HL-60 (cell line): ENCODE data around the gene LRP8.
A peak's percentile ranks its signal among the peaks of the same experiment; 100 is the strongest.

Experiments used
- DNase-seq, 2 experiments: peaks; one replicate each; pipeline ENCODE4 v3.0.0-alpha.2; 2010 to 2020; ENCODE audit warnings: low read depth in 1 of 2, low spot score in 1 of 2
- H3K27ac ChIP-seq: fragments of 250-450 bp; sonication (Bioruptor Pico); replicated peaks from 2 replicates; pipeline ENCODE4 v1.5.1; 2020; ENCODE audit warnings: mild to moderate bottlenecking, moderate library complexity
- H3K27me3 ChIP-seq: fragments of 250-450 bp; sonication (Bioruptor Pico); 2 replicates; pipeline ENCODE4 v1.5.1; 2021; ENCODE audit warnings: mild to moderate bottlenecking, moderate library complexity; ENCODE audit not compliant: insufficient read depth, poor library complexity, severe bottlenecking
- H3K4me3 ChIP-seq: replicated peaks from 2 replicates; pipeline ENCODE4 v1.5.1; 2011; ENCODE audit warnings: mild to moderate bottlenecking, control low read depth, low read length; ENCODE audit not compliant: insufficient read depth
- GABPA ChIP-seq: IDR thresholded peaks from 2 replicates; pipeline ENCODE4 v1.6.1; 2012; ENCODE audit warnings: low read depth
- POLR2AphosphoS5 ChIP-seq: IDR thresholded peaks from 2 replicates; pipeline ENCODE4 v1.6.1; 2012; ENCODE audit warnings: low read depth
- SPI1 ChIP-seq: IDR thresholded peaks from 2 replicates; pipeline ENCODE4 v1.6.1; 2012; ENCODE audit warnings: low read depth, mild to moderate bottlenecking, borderline replicate concordance
- TF ChIP-seq, protein P1 (sequence below): IDR thresholded peaks from one replicate; pipeline ENCODE4 v1.5.1; 2011; ENCODE audit warnings: low read length, control low read depth, inconsistent platforms; ENCODE audit not compliant: insufficient read depth
- TF ChIP-seq, protein P2 (sequence below): IDR thresholded peaks from 2 replicates; pipeline ENCODE4 v1.6.1; 2012; ENCODE audit warnings: low read depth; ENCODE audit not compliant: insufficient replicate concordance

Gene LRP8

DNA sequence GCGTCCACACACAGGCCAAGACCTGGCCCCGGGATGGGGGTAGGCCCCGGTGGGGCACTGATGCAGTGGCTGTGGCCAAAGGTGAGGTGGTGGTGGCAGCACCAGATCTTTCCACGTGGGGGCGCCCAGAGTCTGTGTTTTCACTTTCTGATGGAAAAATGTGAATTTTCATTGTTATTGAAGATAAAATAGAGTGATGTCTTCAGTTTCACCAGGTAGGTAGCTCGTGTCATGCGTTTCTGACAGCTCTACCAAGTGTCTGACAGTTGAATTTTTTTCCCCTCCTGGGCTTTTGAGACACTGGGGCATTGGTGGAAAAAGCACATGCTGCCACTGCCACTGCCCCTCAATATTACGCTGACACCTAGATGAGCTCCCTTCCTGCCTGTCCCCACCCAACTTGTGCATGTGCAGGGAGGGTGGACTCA is 49.6 kb downstream of the LRP8 start:
- Histone ChIP-seq H3K4me3 (no peak overlapping the region), H3K27me3 (no peaks in the 10 kb centered on the region), H3K27ac (no peak overlapping the region)
- TF ChIP-seq, protein P1, sequence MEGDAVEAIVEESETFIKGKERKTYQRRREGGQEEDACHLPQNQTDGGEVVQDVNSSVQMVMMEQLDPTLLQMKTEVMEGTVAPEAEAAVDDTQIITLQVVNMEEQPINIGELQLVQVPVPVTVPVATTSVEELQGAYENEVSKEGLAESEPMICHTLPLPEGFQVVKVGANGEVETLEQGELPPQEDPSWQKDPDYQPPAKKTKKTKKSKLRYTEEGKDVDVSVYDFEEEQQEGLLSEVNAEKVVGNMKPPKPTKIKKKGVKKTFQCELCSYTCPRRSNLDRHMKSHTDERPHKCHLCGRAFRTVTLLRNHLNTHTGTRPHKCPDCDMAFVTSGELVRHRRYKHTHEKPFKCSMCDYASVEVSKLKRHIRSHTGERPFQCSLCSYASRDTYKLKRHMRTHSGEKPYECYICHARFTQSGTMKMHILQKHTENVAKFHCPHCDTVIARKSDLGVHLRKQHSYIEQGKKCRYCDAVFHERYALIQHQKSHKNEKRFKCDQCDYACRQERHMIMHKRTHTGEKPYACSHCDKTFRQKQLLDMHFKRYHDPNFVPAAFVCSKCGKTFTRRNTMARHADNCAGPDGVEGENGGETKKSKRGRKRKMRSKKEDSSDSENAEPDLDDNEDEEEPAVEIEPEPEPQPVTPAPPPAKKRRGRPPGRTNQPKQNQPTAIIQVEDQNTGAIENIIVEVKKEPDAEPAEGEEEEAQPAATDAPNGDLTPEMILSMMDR: peak; percentile 73
- TF ChIP-seq GABPA (no peak), SPI1 (no peak), POLR2AphosphoS5 (no peak)
- TF ChIP-seq, protein P2, sequence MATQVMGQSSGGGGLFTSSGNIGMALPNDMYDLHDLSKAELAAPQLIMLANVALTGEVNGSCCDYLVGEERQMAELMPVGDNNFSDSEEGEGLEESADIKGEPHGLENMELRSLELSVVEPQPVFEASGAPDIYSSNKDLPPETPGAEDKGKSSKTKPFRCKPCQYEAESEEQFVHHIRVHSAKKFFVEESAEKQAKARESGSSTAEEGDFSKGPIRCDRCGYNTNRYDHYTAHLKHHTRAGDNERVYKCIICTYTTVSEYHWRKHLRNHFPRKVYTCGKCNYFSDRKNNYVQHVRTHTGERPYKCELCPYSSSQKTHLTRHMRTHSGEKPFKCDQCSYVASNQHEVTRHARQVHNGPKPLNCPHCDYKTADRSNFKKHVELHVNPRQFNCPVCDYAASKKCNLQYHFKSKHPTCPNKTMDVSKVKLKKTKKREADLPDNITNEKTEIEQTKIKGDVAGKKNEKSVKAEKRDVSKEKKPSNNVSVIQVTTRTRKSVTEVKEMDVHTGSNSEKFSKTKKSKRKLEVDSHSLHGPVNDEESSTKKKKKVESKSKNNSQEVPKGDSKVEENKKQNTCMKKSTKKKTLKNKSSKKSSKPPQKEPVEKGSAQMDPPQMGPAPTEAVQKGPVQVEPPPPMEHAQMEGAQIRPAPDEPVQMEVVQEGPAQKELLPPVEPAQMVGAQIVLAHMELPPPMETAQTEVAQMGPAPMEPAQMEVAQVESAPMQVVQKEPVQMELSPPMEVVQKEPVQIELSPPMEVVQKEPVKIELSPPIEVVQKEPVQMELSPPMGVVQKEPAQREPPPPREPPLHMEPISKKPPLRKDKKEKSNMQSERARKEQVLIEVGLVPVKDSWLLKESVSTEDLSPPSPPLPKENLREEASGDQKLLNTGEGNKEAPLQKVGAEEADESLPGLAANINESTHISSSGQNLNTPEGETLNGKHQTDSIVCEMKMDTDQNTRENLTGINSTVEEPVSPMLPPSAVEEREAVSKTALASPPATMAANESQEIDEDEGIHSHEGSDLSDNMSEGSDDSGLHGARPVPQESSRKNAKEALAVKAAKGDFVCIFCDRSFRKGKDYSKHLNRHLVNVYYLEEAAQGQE: no peak
- peak in 1 of 2 experiments; percentile 48 for DNase-seq

DNA sequence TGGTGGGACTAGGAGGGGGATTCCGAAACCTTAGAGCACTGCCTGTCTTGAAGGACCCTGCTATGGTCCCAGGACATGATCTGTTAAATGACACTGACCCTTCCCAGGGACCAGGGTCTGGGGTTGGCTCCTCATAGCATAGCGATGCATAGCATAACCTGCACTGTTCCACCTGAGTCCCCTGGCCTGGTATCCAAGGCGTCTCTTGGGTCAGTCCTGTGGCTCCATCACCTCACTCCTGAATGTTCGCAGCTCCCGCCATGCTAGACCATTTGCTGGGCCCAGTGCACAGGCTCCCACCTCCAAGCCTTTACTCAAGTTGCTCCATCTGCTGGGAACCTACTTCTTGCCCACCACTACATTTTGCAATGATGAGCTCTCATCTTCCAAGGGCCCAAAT is 50.5 kb downstream of the LRP8 start:
- H3K27me3 ChIP-seq: no peaks in the 10 kb centered on the region
- H3K27ac ChIP-seq: no peak overlapping the region
- no peak overlapping the region for H3K4me3 ChIP-seq
- TF ChIP-seq GABPA (no peak), SPI1 (no peak), POLR2AphosphoS5 (no peak)
- TF ChIP-seq, protein P2: no peak
- TF ChIP-seq, protein P1: no peak
- no peak for DNase-seq

DNA sequence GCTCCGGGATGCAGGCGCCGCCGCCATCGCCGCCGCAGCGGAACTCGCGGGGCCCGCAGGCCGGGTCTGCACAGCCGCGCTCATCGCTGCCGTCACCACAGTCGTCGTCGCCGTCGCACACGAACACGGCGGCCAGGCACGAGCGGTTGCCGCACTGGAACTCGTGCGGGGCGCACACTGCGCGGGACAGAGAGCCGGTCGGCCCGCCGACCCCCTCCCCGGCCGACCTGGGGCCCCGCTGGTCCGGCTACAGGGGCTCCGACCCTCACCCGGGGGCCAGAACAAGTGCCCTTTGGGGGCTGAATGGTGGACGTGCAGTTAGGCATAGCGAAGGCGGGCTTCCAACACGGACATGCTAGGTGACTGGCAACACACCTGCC is 51.0 kb downstream of the LRP8 start:
- no peak overlapping the region for H3K4me3 ChIP-seq
- no peak for DNase-seq
- H3K27me3 ChIP-seq: no peaks in the 10 kb centered on the region
- TF ChIP-seq GABPA (no peak), POLR2AphosphoS5 (no peak), SPI1 (no peak)
- TF ChIP-seq, protein P1: no peak
- TF ChIP-seq, protein P2: no peak
- no peak overlapping the region for H3K27ac ChIP-seq
